GM19372 (cell line): Measurements from ENCODE around the gene CCDC80.
"Not testable (repeated sequence)": the region's sequence is repeated elsewhere in the genome, so short reads cannot be mapped to it uniquely, and the experiment has no call there.

ENCODE experiments used
- ATAC-seq: cut with Tn5 transposase; IDR thresholded peaks from one replicate; pipeline ENCODE4 v1.9.1; 2021; ENCODE audit warnings: mild to moderate bottlenecking, low read depth, moderate library complexity; ENCODE audit not compliant: unreplicated experiment

The CCDC80 gene

DNA sequence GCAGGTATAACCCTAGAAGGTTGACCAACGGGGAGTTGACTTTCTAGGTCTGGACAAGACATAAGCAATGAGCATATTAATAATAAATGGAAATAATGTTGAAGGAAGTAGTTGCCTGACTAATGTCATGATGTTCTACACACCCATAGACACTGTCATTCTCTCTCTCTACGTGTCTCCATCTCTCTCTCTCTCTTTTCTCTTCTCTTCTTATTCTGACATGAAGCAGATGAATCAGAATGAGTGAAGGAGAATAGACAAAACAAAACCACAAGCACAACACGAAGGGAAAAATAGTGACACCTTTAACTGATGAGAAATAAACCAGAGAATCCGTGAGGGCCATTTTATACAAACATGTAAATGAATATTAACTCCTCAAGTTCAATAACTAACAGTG lies 26.7 kb upstream of the CCDC80 start:
- ATAC-seq = no peak

GRCh38 chr3:112665009-112665408 lies 24.1 kb upstream of the CCDC80 start:
- not testable (repeated sequence) for ATAC-seq

DNA sequence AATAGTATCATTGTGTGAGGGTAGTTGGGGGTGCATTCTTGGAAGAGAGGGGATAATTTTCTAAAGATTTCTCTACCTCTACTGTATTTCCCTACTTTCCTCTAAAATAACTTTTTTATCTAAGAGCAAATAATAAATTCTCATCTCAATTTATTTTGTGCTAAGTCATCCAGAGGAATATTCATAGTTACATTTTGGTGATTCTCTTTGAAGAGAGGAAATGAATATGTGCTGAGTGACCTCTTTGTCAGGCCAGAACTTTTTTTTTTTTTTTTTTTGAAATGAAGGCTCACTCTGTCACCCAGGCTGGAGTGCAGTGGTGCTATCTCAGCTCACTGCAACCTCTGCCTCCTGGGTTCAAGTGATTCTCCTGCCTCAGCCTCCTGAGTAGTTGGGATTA lies 15.1 kb upstream of the CCDC80 start:
- no peak for ATAC-seq

- ATAC-seq = no peak
Observed at GRCh38 chr3:112654979-112655378, 14.0 kb upstream of the CCDC80 start.

GRCh38 chr3:112654492-112654891 lies 13.5 kb upstream of the CCDC80 start:
- no peak for ATAC-seq

DNA sequence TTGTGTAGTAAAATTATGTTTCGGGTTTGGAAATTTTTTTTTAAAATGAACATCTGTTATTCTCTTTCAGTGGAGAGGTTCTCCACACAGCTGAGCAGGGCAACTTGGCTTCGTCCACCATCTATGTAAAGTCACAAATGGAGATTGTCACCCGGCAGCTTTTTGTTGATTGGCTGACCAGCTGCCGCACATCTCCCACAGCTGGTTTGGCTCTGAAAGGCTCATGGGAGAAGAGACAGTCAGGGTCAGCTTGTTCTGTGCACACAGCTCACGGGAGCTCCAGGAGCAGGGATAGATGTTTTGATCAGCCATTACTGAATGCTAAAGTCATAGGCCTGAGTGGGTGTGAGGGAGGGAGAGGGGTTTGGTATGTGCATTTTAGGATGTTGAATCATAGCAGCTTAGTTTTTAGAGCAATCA lies 12.9 kb upstream of the CCDC80 start:
- no peak for ATAC-seq

GRCh38 chr3:112653209-112653871 lies 12.4 kb upstream of the CCDC80 start:
- no peak for ATAC-seq

GRCh38 chr3:112651516-112651915 lies 10.6 kb upstream of the CCDC80 start:
- no peak for ATAC-seq

DNA sequence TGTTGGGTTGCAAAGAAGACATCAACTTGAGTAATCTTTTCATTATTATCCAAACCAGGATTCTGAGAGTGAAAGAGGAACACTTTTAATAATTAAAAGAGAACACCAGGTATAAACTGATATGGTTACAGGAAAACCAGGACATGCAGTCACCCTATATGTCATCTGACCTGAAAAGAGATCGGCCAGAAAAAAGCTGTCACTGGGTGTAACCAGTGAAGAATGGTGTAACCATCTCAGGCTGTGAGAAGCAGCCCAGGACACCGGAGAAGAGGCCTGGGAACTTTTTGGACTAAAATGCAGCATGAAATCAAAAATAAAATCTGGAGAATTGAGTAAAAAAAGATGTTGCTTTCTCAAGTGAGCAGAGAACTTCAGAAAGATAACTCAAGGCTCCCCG lies 10.1 kb upstream of the CCDC80 start:
- no peak for ATAC-seq

DNA sequence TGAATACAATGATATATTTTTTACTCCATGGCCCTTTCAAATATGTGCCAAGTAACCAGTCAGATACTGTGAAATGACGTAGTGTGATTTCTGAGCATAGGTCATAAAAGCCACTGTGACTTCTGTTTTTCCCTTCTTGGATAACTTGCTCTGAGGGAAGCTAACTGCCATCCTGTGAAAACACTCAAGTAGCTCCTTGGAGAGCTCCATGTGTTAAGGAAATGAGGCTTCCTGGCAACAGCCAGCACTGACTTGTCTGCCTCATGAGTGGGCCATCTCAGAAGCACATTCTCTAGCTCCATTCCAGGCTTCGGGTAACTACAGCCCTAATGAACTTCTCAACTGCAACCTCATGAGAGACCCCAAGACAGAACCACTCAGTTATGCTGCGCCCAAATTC lies 9.5 kb upstream of the CCDC80 start:
- no peak for ATAC-seq

- no peak for ATAC-seq
Observed at GRCh38 chr3:112649478-112649735, 8.5 kb upstream of the CCDC80 start.

DNA sequence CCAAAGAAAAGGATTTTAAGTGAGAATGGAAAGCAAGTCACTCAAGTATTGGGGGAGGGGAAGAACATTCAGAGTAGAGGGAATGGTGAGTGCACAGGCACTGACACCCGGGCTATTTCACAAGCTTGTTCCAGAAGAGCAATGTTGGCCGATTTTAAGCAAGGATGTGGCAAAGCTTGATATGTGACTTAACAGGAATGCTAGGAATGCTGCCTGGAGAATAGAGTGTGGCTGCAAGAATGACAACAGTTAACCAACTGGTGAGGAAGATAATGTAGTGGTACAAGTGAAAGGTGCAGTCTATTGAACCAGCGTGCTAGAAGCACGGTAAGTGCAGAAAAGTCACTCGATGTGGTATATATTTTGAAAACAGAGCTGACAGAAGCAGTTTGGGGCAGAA lies 6.2 kb upstream of the CCDC80 start:
- no peak for ATAC-seq

DNA sequence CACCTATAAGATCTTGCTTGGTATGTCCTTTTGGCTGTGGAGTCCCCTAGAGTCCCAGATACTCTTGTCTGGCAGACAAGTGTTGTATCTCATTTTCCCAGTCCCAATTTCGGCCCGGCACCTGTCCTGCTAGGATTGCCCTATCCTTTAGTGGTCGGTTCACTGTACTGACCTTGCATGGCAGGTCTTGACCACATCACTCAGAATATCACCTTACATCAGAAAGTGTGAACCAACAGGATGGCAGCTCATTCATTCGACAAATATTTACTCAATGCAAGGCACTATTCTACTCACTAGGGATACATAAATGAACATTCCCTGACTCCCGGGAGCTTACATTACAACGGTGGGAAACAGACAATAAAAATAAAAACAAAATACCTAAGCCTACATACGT lies 5.7 kb upstream of the CCDC80 start:
- ATAC-seq = no peak

DNA sequence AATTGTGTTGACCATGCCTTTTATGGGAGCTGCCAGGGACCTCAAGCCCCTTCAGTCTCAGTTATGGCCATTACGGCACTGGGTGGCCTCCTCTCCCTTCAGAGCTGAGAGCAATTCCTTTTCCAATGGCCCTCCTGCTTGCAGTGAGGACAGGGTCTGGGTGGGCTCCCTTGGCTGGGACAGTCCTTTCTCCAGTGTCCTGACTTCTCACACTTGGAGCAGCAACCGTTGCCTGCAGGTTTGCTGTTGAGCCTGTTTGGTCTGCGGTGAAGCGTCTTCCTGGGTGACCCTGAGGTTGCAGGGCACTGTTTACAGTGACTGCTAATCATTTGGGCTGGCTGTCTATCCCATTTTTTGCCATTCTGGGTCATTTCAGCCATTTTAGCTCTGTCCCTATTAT lies 3.5 kb upstream of the CCDC80 start:
- no peak for ATAC-seq

- no peak for ATAC-seq
Observed at GRCh38 chr3:112643621-112644240, 2.8 kb upstream of the CCDC80 start.

DNA sequence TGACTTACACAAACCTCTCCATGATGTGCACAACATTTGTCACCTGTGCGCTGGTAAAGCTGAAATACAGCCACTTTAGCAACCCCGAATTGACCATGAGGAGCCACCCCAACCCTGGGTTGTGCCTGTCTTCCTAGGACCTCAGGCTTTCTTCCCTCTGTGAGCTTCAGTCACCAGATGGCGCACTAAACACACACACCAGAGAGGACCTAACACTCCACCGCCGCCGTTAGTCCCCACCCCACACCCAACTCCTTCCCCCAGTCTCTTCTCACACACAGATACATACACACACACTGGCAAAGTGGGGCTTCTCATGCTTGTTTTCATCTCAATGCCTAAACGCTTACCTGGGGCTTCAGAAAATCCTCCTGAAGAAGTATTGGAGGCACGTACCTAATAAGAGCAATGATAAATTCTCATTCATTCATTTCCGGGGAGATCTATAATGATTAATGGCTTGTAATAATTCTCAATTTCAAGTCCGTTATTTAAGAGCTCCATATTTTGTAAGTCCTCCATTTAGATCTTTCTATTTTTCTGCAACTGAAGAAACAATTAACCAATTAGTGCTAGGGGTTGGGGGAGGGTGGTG lies 2.1 kb upstream of the CCDC80 start:
- peak; percentile 90 for ATAC-seq

GRCh38 chr3:112640276-112640929 lies 540 bp downstream of the CCDC80 start:
- no peak for ATAC-seq

DNA sequence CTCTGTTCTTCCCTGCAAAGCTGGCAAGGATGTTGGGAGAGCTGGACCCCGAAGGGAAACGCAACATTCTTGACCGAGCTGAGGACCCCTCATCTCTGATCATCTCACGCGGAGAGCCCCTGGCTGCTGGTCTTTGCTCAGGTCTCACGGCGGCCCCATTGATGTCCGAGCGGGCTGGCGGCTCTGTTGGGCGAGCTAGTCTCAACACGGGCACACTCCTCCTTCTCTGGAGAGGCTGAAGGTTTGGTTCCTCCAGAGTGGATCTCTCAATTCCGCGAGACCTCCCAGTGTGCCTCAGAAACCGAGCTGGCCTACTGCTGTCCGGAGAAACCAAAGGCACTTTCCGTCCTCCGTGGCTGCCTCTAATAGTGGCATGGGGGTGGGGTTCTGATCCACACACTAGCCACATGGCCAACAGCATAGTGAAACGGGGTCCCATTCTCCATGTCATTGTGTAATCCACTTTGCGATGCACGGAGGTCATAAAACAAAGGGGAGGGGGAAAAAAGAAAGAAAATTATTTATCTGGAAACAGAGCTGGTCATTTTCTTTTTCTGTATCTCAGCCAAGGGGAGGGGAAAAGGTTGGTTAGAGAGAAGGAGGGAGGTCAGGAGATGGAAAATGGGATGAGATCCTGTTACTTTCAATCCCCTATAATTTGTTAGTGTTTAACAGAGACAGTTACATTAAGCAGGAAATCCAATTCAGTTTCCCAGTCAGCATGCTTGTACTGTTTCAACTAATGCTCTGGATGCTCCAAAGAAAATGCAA lies 1.3 kb downstream of the CCDC80 start:
- ATAC-seq = no peak

DNA sequence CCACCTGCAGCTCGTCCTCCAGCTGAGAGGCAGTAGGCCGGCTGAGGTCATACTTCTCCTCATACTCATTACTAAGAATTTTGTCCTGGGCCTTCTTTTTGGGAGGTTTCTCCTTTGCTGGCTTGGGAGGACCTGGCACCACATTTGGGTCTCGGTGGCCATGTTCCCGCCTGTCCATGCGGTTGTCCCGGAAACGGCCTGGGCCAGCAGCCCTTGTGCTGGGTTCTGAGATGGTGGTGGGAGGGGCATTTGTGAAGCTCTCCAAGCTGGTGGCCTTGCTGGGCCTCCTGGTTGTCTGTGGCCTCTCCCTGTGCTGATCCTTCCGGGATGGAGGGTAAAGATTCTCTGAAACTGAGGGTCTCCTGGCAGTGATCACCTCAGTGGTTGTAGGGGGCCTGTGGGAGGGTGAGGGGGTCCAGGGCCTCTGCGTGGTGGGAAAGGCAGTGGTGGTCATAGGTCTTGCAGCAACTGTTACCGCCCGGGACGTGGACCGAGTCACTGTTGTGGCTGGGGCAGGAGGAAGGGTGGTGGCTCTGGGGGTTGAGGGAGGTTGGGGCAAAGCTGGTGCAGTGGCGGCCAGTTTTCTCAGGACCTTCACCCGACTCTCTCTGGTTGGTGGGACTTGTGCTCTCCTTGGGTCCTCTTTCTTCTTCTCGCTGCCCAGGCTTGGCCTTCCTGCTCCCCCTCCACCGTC lies 2.5 kb downstream of the CCDC80 start:
- ATAC-seq = no peak

DNA sequence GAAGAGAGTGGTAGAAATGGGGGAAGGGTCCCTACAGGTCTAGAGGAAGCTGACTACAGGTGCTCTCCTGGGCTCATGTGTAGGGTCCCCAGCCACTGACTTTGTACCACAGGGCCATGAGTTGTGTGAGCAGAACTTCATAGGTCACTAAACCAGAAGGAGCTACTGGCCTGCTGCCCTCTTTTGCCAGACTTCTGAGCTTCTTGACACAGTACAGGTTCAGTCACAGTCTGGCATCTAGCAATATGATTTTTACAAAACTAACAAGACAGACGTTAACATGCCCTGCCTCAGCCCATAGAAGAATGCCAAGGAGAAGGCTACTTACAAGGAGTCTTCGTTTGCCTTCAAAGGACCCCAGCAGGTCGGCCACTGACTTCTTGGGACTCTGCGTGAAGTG lies 3.2 kb downstream of the CCDC80 start:
- ATAC-seq = no peak

GRCh38 chr3:112635674-112636073 lies 5.3 kb downstream of the CCDC80 start:
- ATAC-seq = no peak
